Peyer's patch (tissue), 4 donors: ENCODE data around the gene GRM1.

Experiments used
- CTCF ChIP-seq, 6 experiments: fragments of 450-650 bp in 4 of 6; fragments of 200-600 bp in 2 of 6; sonication (generic) in 1 of 6; IDR thresholded peaks; one replicate each; pipeline ENCODE4 v1.5.1; 2017 to 2019; ENCODE audit warnings: antibody characterized with exemption in 6 of 6, mild to moderate bottlenecking in 3 of 6, moderate library complexity in 1 of 6
- POLR2A ChIP-seq, 2 donors: fragments of 450-650 bp; IDR thresholded peaks; one replicate each; pipeline ENCODE4 v1.5.1; 2017; ENCODE audit warnings: antibody characterized with exemption in 2 of 2, mild to moderate bottlenecking in 2 of 2, moderate library complexity in 2 of 2

GRCh38 chr6:146210406-146211083 lies 181.7 kb downstream of the GRM1 start:
- TF ChIP-seq CTCF (IDR thresholded peaks at IDR 0.05) (no peak), POLR2A (IDR thresholded peaks at IDR 0.05) (no peak)
